K562 (cell line): ENCODE measurements around the gene SMAD7. TPM values are rescaled to one million over a fixed set of nuclear protein-coding genes. Genes with fewer than 3 reads are reported as not detected.

Experiments
- BRD9 ChIP-seq: fragments of 450-650 bp; IDR thresholded peaks from 2 replicates; pipeline ENCODE4 v1.6.1; 2018; ENCODE audit warnings: low read depth; ENCODE audit not compliant: partially characterized antibody
- CUX1 ChIP-seq: fragments of 200-800 bp; sonication (Bioruptor generic); IDR thresholded peaks from 2 replicates; pipeline ENCODE4 v1.6.1; 2016; ENCODE audit warnings: missing genetic modification characterization, missing compliant biosample characterization
- ELF4 ChIP-seq: fragments of 450-650 bp; formaldehyde crosslinking; IDR thresholded peaks from 2 replicates; pipeline ENCODE4 v1.4.0; 2022; ENCODE audit warnings: missing genetic modification characterization
- FOXK1 ChIP-seq: sonication (generic); formaldehyde crosslinking; IDR thresholded peaks from 2 replicates; pipeline ENCODE4 v1.8.0; 2022; ENCODE audit warnings: missing genetic modification reagents, mild to moderate bottlenecking, borderline replicate concordance
- KAT2B ChIP-seq: IDR thresholded peaks from one replicate; pipeline ENCODE4 v1.6.1; 2012; ENCODE audit warnings: low read depth, mild to moderate bottlenecking, control low read depth, inconsistent platforms, low read length, moderate library complexity
- KLF16 ChIP-seq: IDR thresholded peaks from 2 replicates; pipeline ENCODE4 v1.6.1; 2016; ENCODE audit warnings: antibody characterized with exemption
- MBD2 ChIP-seq: sonication (generic); IDR thresholded peaks from 2 replicates; pipeline ENCODE4 v1.6.1; 2016; ENCODE audit warnings: low read depth, borderline replicate concordance
- MYC ChIP-seq, 2 experiments: fragments of 250-450 bp in 1 of 2; sonication (Bioruptor Pico) in 1 of 2; IDR thresholded peaks; 2 replicates each; pipeline versions ENCODE4 v1.5.1 to v1.6.1; 2012 to 2021; ENCODE audit warnings: low read depth in 2 of 2, borderline replicate concordance in 1 of 2, improper control_type of control experiment in 1 of 2, low read length in 1 of 2, mild to moderate bottlenecking in 1 of 2, moderate library complexity in 1 of 2
- NUFIP1 ChIP-seq: fragments of 450-650 bp; IDR thresholded peaks from 2 replicates; pipeline ENCODE4 v1.6.1; 2018; ENCODE audit not compliant: partially characterized antibody
- RERE ChIP-seq: sonication (generic); formaldehyde crosslinking; IDR thresholded peaks from 2 replicates; pipeline ENCODE4 v1.8.0; 2023; ENCODE audit warnings: missing genetic modification reagents, mild to moderate bottlenecking, borderline replicate concordance
- SNRNP70 ChIP-seq: fragments of 200-400 bp; formaldehyde crosslinking; optimal IDR thresholded peaks from 2 replicates; pipeline ENCODE3; 2017; ENCODE audit warnings: low read depth, low read length
- TEAD4 ChIP-seq, 2 experiments: sonication (generic) in 1 of 2; formaldehyde crosslinking in 1 of 2; IDR thresholded peaks; 2 replicates each; pipeline versions ENCODE4 v1.6.1 to v1.8.0; 2012 to 2022; ENCODE audit warnings: borderline replicate concordance in 1 of 2, inconsistent platforms in 1 of 2, low read length in 1 of 2, mild to moderate bottlenecking in 1 of 2, missing genetic modification reagents in 1 of 2
- TOE1 ChIP-seq, 2 experiments: fragments of 450-650 bp in 1 of 2; sonication (generic) in 1 of 2; formaldehyde crosslinking in 1 of 2; IDR thresholded peaks; 2 replicates each; pipeline versions ENCODE4 v1.7.1 to v1.8.0; 2016 to 2022; ENCODE audit warnings: borderline replicate concordance in 2 of 2, mild to moderate bottlenecking in 2 of 2, antibody characterized with exemption in 1 of 2, inconsistent platforms in 1 of 2, low read depth in 1 of 2, missing genetic modification reagents in 1 of 2, moderate library complexity in 1 of 2
- U2AF2 ChIP-seq: fragments of 200-400 bp; formaldehyde crosslinking; optimal IDR thresholded peaks from 2 replicates; pipeline ENCODE3; 2017; ENCODE audit warnings: low read depth, mild to moderate bottlenecking, low read length
- ZEB2 ChIP-seq: fragments of 450-650 bp; IDR thresholded peaks from 2 replicates; pipeline ENCODE4 v1.6.1; 2016
- ZNF57 ChIP-seq: fragments of 450-650 bp; formaldehyde crosslinking; IDR thresholded peaks from 2 replicates; pipeline ENCODE4 v1.4.0; 2020; ENCODE audit warnings: mild to moderate bottlenecking, moderate library complexity
- polyA plus RNA-seq, 8 experiments: library from polyadenylated mRNA; depleted of rRNA in 4 of 8; stranded (reverse) in 5 of 8; unstranded in 3 of 8; fragments of >200 nt; fragmentation: Nextera tagmentation in 2 of 8; fragmentation: Illumina TruSeq in 1 of 8; extraction: Ambion mirVana in 2 of 8; extraction: Trizol in 1 of 8; gene quantifications; 2 replicates each; pipeline versions ENCODE4 v1.2.1 to v1.2.3, GENCODE V29; 2011 to 2014; ENCODE audit warnings: inconsistent platforms in 1 of 8, missing spikeins in 1 of 8
- total RNA-seq, 7 experiments: library from RNA; depleted of rRNA in 6 of 7; stranded (reverse); fragments of >200 nt in 6 of 7; fragmentation: Illumina TruSeq in 2 of 7; extraction: Trizol in 2 of 7; gene quantifications; 2 replicates each; pipeline versions ENCODE4 v1.2.1 to v1.2.3, GENCODE V29; 2011 to 2021; ENCODE audit warnings: low replicate concordance in 1 of 7

Gene SMAD7
- total and polyA plus RNA-seq, 9 of the 15 experiments (the other 6 are each of a cell fraction or from before 2014, with no cell fraction given): 0.13 to 3.0 (median 1.6) TPM

GRCh38 chr18:48932822-48933510 lies 17.8 kb downstream of the SMAD7 start (continued):
- TF ChIP-seq CUX1 (no peak), ELF4 (CRISPR knock-in tag) (no peak), ZNF57 (CRISPR knock-in tag) (no peak), NUFIP1 (no peak), KLF16 (peak; percentile 50; the same call in 1 of the 2 replicates), ZEB2 (peak; percentile 63), MBD2 (peak; percentile 59; the same call in 1 of the 2 replicates), SNRNP70 (no peak), TOE1 (IDR thresholded peaks at IDR 0.05; ENCODE audit: borderline replicate concordance) (peak; percentile 18; the same call in 1 of the 2 replicates), TOE1 (CRISPR knock-in tag; IDR thresholded peaks at IDR 0.05; ENCODE audit: borderline replicate concordance, low read depth) (no peak), FOXK1 (CRISPR knock-in tag) (no peak), U2AF2 (no peak), KAT2B (no peak), TEAD4 (IDR thresholded peaks at IDR 0.05; ENCODE audit: low read length) (peak; percentile 51; the same call in 1 of the 2 replicates), TEAD4 (CRISPR knock-in tag; IDR thresholded peaks at IDR 0.05; ENCODE audit: borderline replicate concordance) (no peak), MYC (IDR thresholded peaks at IDR 0.05; ENCODE audit: low read depth, low read length) (no peak), MYC (CRISPR knock-in tag; IDR thresholded peaks at IDR 0.05; ENCODE audit: borderline replicate concordance, low read depth) (no peak), RERE (CRISPR knock-in tag) (no peak), BRD9 (peak; percentile 35)
